Keratinocyte (primary cell): ENCODE results near the gene CCDC60. TPM values are rescaled to one million over a fixed set of nuclear protein-coding genes. Genes with fewer than 3 reads are reported as not detected.

Experiments used
- DNase-seq: peaks from one replicate; pipeline ENCODE4 v3.0.0-alpha.2; 2011; ENCODE audit warnings: low read depth, missing footprints, low spot score
- FAIRE-seq: peaks from 2 replicates; lab custom pipeline; 2011; peaks lifted over from hg19 to GRCh38; lab: Jason Lieb, UNC
- H2AFZ ChIP-seq: 2 replicates; pipeline ENCODE4 v1.6.0; 2012; ENCODE audit warnings: low read length, control low read depth, inconsistent platforms; ENCODE audit not compliant: control insufficient read depth
- H3K27ac ChIP-seq: 2 replicates; pipeline ENCODE4 v1.5.1; 2011; ENCODE audit warnings: low read length; ENCODE audit not compliant: control insufficient read depth, insufficient read depth
- H3K27me3 ChIP-seq: 3 replicates; pipeline ENCODE4 v1.6.0; 2011; ENCODE audit warnings: low read length; ENCODE audit not compliant: control insufficient read depth, insufficient read depth; ENCODE audit errors: extremely low read depth
- H3K36me3 ChIP-seq, 2 experiments: 2 replicates in 1 of 2; 3 replicates in 1 of 2; pipeline ENCODE4 v1.5.1; 2011; ENCODE audit warnings: low read length in 2 of 2, mild to moderate bottlenecking in 1 of 2; ENCODE audit not compliant: control insufficient read depth in 2 of 2, insufficient read depth in 2 of 2; ENCODE audit errors: extremely low read depth in 1 of 2
- H3K4me1 ChIP-seq: 3 replicates; pipeline ENCODE4 v1.5.1; 2011; ENCODE audit warnings: low read length; ENCODE audit not compliant: control insufficient read depth, insufficient read depth; ENCODE audit errors: extremely low read depth
- H3K4me2 ChIP-seq: 3 replicates; pipeline ENCODE4 v1.6.0; 2011; ENCODE audit warnings: low read depth, low read length; ENCODE audit not compliant: control insufficient read depth, insufficient read depth; ENCODE audit errors: extremely low read depth
- H3K4me3 ChIP-seq, 3 experiments: fragments of 200-600 bp in 1 of 3; sonication (generic) in 1 of 3; 2 replicates in 2 of 3; 3 replicates in 1 of 3; pipeline ENCODE4 v1.5.1; 2011 to 2016; ENCODE audit warnings: low read length in 3 of 3, mild to moderate bottlenecking in 3 of 3, control low read depth in 2 of 3, inconsistent platforms in 1 of 3, low read depth in 1 of 3, mixed read lengths in 1 of 3, mixed run types in 1 of 3, moderate library complexity in 1 of 3; ENCODE audit not compliant: control insufficient read depth in 2 of 3, insufficient read depth in 2 of 3; ENCODE audit errors: extremely low read depth in 1 of 3
- H3K79me2 ChIP-seq: 2 replicates; pipeline ENCODE4 v1.6.0; 2012; ENCODE audit warnings: low read length; ENCODE audit not compliant: control insufficient read depth, insufficient read depth
- H3K9ac ChIP-seq: 3 replicates; pipeline ENCODE4 v1.6.0; 2011; ENCODE audit warnings: low read length; ENCODE audit not compliant: control insufficient read depth, insufficient read depth; ENCODE audit errors: extremely low read depth
- H3K9me1 ChIP-seq: 3 replicates; pipeline ENCODE4 v1.6.0; 2011; ENCODE audit warnings: low read length; ENCODE audit not compliant: control insufficient read depth, insufficient read depth; ENCODE audit errors: extremely low read depth
- H3K9me3 ChIP-seq: 2 replicates; pipeline ENCODE4 v1.5.1; 2012; ENCODE audit warnings: low read depth, low read length; ENCODE audit not compliant: control insufficient read depth
- H4K20me1 ChIP-seq: 3 replicates; pipeline ENCODE4 v1.6.0; 2011; ENCODE audit warnings: low read length; ENCODE audit not compliant: control insufficient read depth, insufficient read depth; ENCODE audit errors: extremely low read depth
- CTCF ChIP-seq, 3 experiments: IDR thresholded peaks in 1 of 3; conservative IDR thresholded peaks in 1 of 3; optimal IDR thresholded peaks in 1 of 3; 2 replicates in 2 of 3; 3 replicates in 1 of 3; pipeline versions ENCODE3 to v1.5.1; 2011; ENCODE audit warnings: low read length in 3 of 3, mild to moderate bottlenecking in 3 of 3, moderate library complexity in 2 of 3, control low read depth in 1 of 3, inconsistent platforms in 1 of 3; ENCODE audit not compliant: insufficient read depth in 2 of 3; ENCODE audit errors: extremely low read depth in 1 of 3
- EZH2 ChIP-seq: IDR thresholded peaks from one replicate; pipeline ENCODE4 v1.6.1; 2012; ENCODE audit warnings: inconsistent platforms, mild to moderate bottlenecking, low read length, moderate library complexity
- dilution Hi-C: fragments of 300-500 bp; cut with MboI; formaldehyde crosslinking; loops from one replicate; pipeline ENCODE4 v1.7.0; 2020; ENCODE audit warnings: low sequenced_read_pairs; ENCODE audit not compliant: extremely low pct_ligation_motif_present
- polyA plus RNA-seq, 5 experiments: library from polyadenylated mRNA; depleted of rRNA in 3 of 5; stranded (reverse) in 3 of 5; stranded (forward) in 1 of 5; unstranded in 1 of 5; fragments of >200 nt; gene quantifications; 1 replicate in 1 of 5; 2 replicates in 3 of 5; 3 replicates in 1 of 5; pipeline versions ENCODE4 v1.2.1 to v1.2.3, GENCODE V29; 2011 to 2012; ENCODE audit warnings: missing spikeins in 2 of 5, low read depth in 1 of 5, low replicate concordance in 1 of 5

Gene CCDC60
- polyA plus RNA-seq, 1 donor (not counting 4 experiments of a cell fraction or from before 2014, with no cell fraction given) = 0.09 TPM

- H2AFZ ChIP-seq = no peak overlapping the region
- H4K20me1 ChIP-seq = no peaks in the 10 kb centered on the region
- DNase-seq = no peak
- no peaks in the 10 kb centered on the region for H3K36me3 ChIP-seq
- no peak for FAIRE-seq
- dilution Hi-C loops = no loop called here
- no peaks in the 10 kb centered on the region for H3K4me1 ChIP-seq
- H3K27me3 ChIP-seq = no peaks in the 10 kb centered on the region
- no peaks in the 10 kb centered on the region for H3K79me2 ChIP-seq
- no peak overlapping the region for H3K4me3 ChIP-seq
- TF ChIP-seq CTCF (optimal IDR thresholded peaks at IDR 0.05 in 1 of 3, IDR thresholded peaks at IDR 0.05 in 1 of 3, conservative IDR thresholded peaks at IDR 0.05 in 1 of 3; ENCODE audit: extremely low read depth in 1 of 3, insufficient read depth in 2 of 3, low read length in 3 of 3) = no peak
- TF ChIP-seq EZH2 = no peak
- no peak overlapping the region for H3K4me2 ChIP-seq
- H3K9me1 ChIP-seq = no peaks in the 10 kb centered on the region
- no peak overlapping the region for H3K9ac ChIP-seq
- H3K27ac ChIP-seq = no peak overlapping the region
- no peaks in the 10 kb centered on the region for H3K9me3 ChIP-seq
Measured at GRCh38 chr12:119384340-119384739, 49.8 kb downstream of the CCDC60 start.

GRCh38 chr12:119385659-119386058, 51.1 kb downstream of the CCDC60 start:
- Histone ChIP-seq H2AFZ (no peak overlapping the region), H3K4me2 (no peak overlapping the region), H3K9me3 (no peaks in the 10 kb centered on the region), H3K27me3 (no peaks in the 10 kb centered on the region), H4K20me1 (no peaks in the 10 kb centered on the region), H3K4me3 (no peak overlapping the region), H3K27ac (no peak overlapping the region), H3K4me1 (no peaks in the 10 kb centered on the region), H3K79me2 (no peaks in the 10 kb centered on the region), H3K9ac (no peak overlapping the region), H3K36me3 (no peaks in the 10 kb centered on the region), H3K9me1 (no peaks in the 10 kb centered on the region)
- TF ChIP-seq EZH2 (no peak), CTCF (optimal IDR thresholded peaks at IDR 0.05 in 1 of 3, IDR thresholded peaks at IDR 0.05 in 1 of 3, conservative IDR thresholded peaks at IDR 0.05 in 1 of 3; ENCODE audit: extremely low read depth in 1 of 3, insufficient read depth in 2 of 3, low read length in 3 of 3) (no peak)
- DNase-seq (no peak), FAIRE-seq (no peak)
- dilution Hi-C loops = no loop called here
